Measurements from ENCODE around the gene TSPAN17. TPM values are rescaled to one million over a fixed set of nuclear protein-coding genes. Genes with fewer than 3 reads are reported as not detected.
"Not testable (repeated sequence)": the region's sequence is repeated elsewhere in the genome, so short reads cannot be mapped to it uniquely, and the experiment has no call there.

Gene TSPAN17
- total RNA-seq, 1 experiment from 2014 or later, result 18.5 TPM

DNA sequence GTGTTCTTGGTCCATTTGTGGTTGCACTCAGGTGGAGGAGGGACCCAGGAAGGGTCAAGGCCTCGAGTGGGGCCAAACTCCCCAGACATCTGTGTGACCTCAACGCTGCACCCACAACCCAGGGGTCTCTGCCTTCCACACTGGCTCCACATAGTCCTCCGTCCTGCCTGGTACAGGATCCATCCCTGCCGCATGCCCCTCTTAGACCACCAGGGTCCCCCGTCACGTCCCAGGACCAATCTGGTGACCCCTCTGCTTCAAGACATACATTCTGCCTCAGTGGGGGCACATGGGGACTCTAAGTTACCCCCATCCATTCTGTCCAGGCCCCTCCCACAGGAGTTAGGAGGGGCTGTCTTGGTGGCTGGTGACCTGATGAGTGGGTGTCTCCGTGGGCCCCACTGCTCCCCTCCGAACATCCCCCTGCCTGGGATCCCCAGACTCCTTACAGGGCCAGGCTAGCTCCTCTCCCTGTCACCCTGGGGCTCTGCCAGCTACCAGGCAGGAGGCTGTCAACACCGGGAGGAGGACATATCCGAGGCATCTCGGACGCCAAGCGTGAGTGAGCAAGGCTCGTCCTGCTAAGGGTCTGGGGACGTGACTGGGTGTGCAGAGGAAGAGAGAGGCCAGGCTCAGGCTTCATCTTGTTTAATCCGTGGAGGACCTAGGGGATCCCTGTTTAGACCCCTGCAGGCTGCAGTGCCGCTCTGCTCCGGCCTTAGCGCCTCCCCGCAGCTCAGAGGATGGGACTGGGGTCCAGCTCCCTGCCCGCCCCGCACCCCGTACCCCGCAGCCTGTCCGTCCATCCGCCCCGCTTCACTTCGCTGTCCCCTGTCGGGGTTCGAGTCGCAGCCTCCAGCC, 32.3 kb downstream of the TSPAN17 start:
- no peak for DNase-seq (ENCODE audit: low read depth)

- DNase-seq (ENCODE audit: low read depth), result no peak
Measured at GRCh38 chr5:176680226-176680563, 32.9 kb downstream of the TSPAN17 start.

GRCh38 chr5:176682016-176682531, 34.8 kb downstream of the TSPAN17 start:
- DNase-seq (ENCODE audit: low read depth), result no peak

- DNase-seq (ENCODE audit: low read depth), result no peak
Measured at GRCh38 chr5:176685010-176685409, 37.7 kb downstream of the TSPAN17 start.

DNA sequence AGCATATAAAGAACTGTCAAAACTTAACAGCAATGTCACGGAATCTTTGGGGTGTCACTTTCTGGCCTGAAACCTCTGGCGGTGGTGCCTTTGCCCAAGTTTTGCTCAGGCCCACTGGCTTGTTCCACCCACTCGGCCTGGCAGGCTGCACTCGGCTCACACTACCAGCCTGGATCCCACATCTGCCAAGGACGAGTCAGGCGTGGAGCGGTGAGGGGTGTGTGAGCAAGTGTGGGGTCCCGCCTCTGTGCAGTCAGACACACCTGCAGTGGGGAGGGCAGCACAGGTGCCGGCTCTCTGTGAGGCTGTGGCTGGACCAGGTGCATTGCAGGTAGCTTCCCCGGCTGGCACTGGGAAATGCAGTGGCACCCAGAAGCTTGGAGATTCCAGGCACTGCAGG, 40.0 kb downstream of the TSPAN17 start:
- DNase-seq (ENCODE audit: low read depth), result no peak

- DNase-seq (ENCODE audit: low read depth), result no peak
Measured at GRCh38 chr5:176687881-176688280, 40.6 kb downstream of the TSPAN17 start.

DNA sequence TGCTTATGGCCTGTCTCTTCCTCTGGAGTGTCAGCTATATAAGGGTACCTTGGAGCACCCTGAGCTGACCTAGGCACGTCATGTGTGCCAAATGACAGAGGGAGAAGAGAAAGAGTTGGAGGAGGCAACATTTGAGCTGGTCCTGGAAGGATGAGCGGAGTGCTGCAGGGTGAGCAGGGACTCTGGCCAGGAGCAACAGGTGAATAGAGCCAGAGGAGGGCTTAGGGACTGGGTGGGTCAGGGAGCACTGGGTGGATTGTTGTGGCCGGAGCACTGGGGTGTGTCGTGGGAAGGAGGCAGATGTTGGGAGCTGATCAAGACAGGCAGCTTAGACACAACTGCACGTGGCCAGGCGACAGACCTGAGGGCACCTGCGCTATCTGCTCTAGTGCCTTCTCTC, 43.6 kb downstream of the TSPAN17 start:
- no peak for DNase-seq (ENCODE audit: low read depth)

GRCh38 chr5:176691524-176691923, 44.2 kb downstream of the TSPAN17 start:
- no peak for DNase-seq (ENCODE audit: low read depth)

DNA sequence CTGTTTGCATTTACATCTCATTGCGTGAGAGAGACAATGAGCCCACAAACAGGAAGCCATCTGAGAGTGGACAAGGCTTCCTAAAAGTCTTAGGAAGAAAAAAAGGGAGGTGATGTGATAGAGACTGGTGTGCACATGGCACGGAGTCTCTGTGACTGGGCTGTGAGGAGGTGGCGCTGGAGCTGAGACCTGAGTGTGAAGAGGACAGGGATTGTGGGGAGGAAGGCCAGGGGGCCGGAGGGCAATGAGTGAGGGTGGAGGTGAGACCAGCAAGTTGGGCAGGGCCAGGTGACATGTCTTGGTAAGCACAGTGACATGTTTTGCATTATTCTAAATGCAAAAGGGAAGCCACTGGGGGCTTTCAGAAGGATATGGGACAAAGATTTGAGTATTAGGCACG, 45.0 kb downstream of the TSPAN17 start:
- DNase-seq (ENCODE audit: low read depth), result no peak

- no peak for DNase-seq (ENCODE audit: low read depth)
Measured at GRCh38 chr5:176692839-176693476, 45.7 kb downstream of the TSPAN17 start.

GRCh38 chr5:176693477-176693851, 46.2 kb downstream of the TSPAN17 start:
- DNase-seq (ENCODE audit: low read depth), result no peak

DNA sequence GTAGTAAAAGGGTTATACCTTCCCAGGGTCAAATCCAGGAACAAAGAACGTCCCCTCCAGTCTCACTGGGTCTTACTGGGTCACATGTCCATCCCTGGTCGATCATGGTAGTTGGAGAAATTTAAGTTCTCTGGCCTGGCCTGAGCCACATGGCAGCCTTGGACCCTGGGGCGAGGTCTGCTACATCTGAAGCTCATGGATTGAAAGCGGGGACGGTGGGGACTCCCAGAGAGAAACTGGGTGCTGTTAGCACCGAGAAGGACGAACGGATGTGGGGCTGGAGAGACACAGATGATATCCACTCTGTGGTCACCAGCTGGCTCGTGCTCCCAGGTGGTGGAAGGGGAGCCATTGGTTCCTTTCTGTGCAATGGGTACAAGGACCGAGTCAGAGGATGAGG, 46.9 kb downstream of the TSPAN17 start:
- no peak for DNase-seq (ENCODE audit: low read depth)

DNA sequence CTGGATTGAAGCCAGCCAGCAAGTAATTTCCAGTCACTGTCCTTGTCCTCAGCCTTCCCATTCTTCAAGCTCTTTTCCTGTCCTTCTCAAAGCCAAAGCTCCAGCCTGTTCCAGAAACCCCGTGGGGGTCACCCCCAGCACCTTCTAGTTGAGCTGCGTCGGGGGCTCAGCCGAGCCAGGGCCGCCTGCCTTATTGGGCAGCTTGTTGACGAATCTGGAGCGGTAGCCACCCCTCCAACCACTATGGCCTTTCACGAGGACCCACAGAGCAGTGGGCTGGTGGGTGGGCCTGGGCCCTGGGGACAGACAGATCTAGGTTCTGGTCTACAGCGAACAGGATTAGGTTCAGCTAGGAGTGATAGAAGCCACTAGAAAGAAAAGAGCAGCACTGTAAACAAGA, 47.3 kb downstream of the TSPAN17 start:
- DNase-seq (ENCODE audit: low read depth), result no peak

- no peak for DNase-seq (ENCODE audit: low read depth)
Measured at GRCh38 chr5:176695073-176695472, 47.8 kb downstream of the TSPAN17 start.

GRCh38 chr5:176697267-176697933, 50.1 kb downstream of the TSPAN17 start:
- no peak for DNase-seq (ENCODE audit: low read depth)

- no peak for DNase-seq (ENCODE audit: low read depth)
Measured at GRCh38 chr5:176697934-176698538, 50.8 kb downstream of the TSPAN17 start.

DNA sequence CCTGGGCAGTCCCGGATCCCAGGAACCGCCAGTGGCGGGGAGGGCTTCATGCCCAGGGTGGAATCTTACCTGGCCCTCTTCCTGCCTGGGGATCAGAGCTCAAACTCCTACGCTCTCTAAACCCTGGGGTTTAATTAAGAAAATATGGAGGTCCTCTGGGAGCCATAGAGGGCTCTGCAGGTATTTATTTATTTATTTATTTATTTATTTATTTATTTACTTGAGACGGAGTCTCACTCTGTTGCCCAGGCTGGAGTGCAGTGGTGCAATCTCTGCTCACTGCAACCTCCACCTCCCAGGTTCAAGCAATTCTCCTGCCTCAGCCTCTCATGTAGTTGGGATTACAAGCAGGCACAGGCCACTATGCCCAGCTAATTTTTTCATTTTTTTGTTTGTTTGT, 52.2 kb downstream of the TSPAN17 start:
- DNase-seq (ENCODE audit: low read depth), result not testable (repeated sequence)

GRCh38 chr5:176700239-176700847, 53.1 kb downstream of the TSPAN17 start:
- DNase-seq (ENCODE audit: low read depth), result no peak

DNA sequence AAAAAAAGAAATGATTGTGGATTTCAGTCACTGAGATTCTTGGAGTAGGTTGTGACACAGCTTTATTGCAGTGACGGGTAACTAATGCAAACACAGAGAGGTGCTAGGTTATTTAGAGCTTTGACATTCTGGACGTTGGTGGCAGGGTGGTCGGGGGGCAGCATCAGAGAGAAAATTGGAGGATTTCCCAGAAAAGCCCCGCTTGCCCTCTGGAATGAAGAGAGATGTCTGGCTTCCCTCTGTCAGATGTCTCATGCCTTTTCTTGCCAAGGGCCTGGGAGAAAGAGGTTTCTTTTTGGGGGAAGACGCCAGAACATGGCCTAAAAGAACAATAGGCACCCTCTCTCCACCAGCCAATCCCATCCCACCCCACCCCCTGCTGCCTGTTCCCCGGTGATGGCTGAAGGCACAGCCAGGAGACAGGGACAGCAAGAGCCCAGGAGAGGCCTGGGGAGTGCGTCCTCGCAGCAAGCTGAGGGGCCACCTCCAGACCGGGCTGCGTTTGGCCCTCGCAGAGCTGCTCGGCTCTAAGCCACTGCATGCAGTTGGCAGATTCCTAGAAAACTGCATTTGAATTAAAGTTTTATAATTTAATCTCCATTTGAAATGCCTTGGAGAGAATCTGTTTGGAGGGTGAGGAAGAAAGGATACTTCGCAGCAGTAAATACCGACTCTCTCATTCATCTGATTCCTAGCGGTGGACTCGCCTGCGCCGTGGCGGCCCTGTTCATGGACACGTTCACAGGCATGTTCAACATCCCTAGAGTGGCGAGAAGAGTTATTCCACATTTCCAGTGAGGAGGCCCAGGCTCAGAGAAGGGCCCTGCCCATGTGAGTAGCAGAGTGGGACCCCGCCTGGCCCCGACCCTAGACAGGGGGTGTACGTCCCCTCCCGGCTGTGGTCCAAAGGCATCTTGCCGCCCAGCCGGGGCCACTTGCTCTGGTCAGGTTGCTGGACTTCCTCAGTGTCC, 55.7 kb downstream of the TSPAN17 start:
- no peak for DNase-seq (ENCODE audit: low read depth)

DNA sequence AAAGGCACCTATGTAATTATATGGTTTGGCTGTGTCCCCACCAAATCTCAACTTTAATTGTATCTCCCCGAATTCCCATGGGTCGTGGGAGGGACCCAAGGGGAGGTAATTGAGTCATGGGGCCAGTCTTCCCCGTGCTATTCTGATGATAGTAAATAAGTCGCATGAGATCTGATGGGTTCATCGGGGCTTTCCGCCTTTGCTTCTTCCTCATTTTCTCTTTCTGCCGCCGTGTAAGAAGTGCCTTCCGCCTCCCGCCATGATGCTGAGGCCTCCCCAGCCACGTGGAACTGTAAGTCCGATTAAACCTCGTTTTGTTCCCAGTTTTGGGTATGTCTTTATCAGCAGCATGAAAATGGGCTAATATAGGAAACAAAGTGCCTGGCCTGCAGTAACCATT, 56.6 kb downstream of the TSPAN17 start:
- DNase-seq (ENCODE audit: low read depth), result no peak

- no peak for DNase-seq (ENCODE audit: low read depth)
Measured at GRCh38 chr5:176704355-176704754, 57.1 kb downstream of the TSPAN17 start.
